ENCODE data around the gene PAF1.

The PAF1 gene

GRCh38 chr19:39399668-39400050 lies 8.8 kb upstream of the PAF1 start:
- H3K79me2 ChIP-seq (ENCODE audit: insufficient read depth, low read length): no peaks in the 10 kb centered on the region
- no peak overlapping the region for H2AFZ ChIP-seq (ENCODE audit: low read depth, low read length)
- no peaks in the 10 kb centered on the region for H3K9me3 ChIP-seq (ENCODE audit: insufficient read depth, low read length, severe bottlenecking)
- no peaks in the 10 kb centered on the region for H3K27me3 ChIP-seq (ENCODE audit: insufficient read depth, low read length, poor library complexity)
- H3K4me2 ChIP-seq (ENCODE audit: insufficient read depth, low read length): no peak overlapping the region
- no peak overlapping the region for H3K4me3 ChIP-seq (ENCODE audit: low read depth in 1 of 2, low read length in 2 of 2)
- H3K27ac ChIP-seq (ENCODE audit: low read length): no peak overlapping the region
- peaks cover 36% of the 10 kb centered on the region for H3K4me1 ChIP-seq (ENCODE audit: insufficient read depth, low read length)
- H3K9ac ChIP-seq (ENCODE audit: low read depth, low read length): no peak overlapping the region
- no peak for ATAC-seq (ENCODE audit: insufficient read depth, low read depth)
- no peak for TF ChIP-seq CTCF (IDR thresholded peaks at IDR 0.05; ENCODE audit: borderline replicate concordance, extremely low read depth, low read length, poor library complexity, severe bottlenecking)
- TF ChIP-seq EZH2 (IDR thresholded peaks at IDR 0.05; ENCODE audit: borderline replicate concordance, low read depth, low read length, severe bottlenecking): no peak
- H3K36me3 ChIP-seq (ENCODE audit: insufficient read depth, low read length): peaks cover 21% of the 10 kb centered on the region
- DNase-seq: no peak
- 0 out of 2 replicates have a peak, but pooled peaks cover 5% of the 10 kb centered on the region for H4K20me1 ChIP-seq (ENCODE audit: insufficient read depth, low read length)

DNA sequence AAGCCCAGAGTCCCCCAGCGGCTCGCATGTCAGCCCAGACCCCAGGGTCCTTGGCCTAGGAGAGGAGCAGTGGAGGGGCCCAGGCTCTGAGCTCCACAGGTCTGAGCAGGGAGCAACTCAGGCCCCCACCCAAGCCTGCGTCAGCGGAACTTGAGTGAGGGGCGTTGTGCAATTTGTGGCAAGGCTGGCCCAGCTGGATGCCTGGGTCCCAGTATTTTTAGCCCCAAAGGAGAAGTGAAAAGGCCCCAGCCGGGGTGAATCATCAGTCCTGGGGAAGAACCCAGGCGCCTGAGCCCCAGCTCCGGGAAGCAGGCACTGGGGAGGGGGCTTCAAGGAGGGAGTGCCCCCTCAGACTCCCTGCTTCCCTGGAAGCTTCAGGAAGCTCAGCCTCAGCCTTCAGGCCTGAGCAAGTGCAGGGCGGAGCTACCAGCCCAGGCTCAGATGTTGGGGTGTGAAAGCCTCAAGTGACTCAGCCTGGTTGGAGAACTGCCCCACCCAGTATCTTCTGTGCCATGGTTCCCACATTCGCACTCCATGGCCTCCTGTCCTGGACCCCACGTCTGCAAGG lies 7.5 kb upstream of the PAF1 start:
- Histone ChIP-seq H3K9me3 (ENCODE audit: insufficient read depth, low read length, severe bottlenecking) (no peaks in the 10 kb centered on the region), H4K20me1 (ENCODE audit: insufficient read depth, low read length) (0 out of 2 replicates have a peak, but pooled peaks cover 8% of the 10 kb centered on the region), H3K4me3 (ENCODE audit: low read depth in 1 of 2, low read length in 2 of 2) (no peak overlapping the region), H2AFZ (ENCODE audit: low read depth, low read length) (no peak overlapping the region), H3K4me2 (ENCODE audit: insufficient read depth, low read length) (peak overlapping the region; percentile 37), H3K4me1 (ENCODE audit: insufficient read depth, low read length) (peaks cover 40% of the 10 kb centered on the region), H3K9ac (ENCODE audit: low read depth, low read length) (peak overlapping the region; percentile 35; the same call in 1 of the 2 replicates), H3K79me2 (ENCODE audit: insufficient read depth, low read length) (peaks cover 9% of the 10 kb centered on the region), H3K36me3 (ENCODE audit: insufficient read depth, low read length) (peaks cover 28% of the 10 kb centered on the region), H3K27me3 (ENCODE audit: insufficient read depth, low read length, poor library complexity) (no peaks in the 10 kb centered on the region), H3K27ac (ENCODE audit: low read length) (peak overlapping the region; percentile 64)
- ATAC-seq (ENCODE audit: insufficient read depth, low read depth) (no peak), DNase-seq (no peak)
- TF ChIP-seq CTCF (IDR thresholded peaks at IDR 0.05; ENCODE audit: borderline replicate concordance, extremely low read depth, low read length, poor library complexity, severe bottlenecking) (no peak), EZH2 (IDR thresholded peaks at IDR 0.05; ENCODE audit: borderline replicate concordance, low read depth, low read length, severe bottlenecking) (no peak)

DNA sequence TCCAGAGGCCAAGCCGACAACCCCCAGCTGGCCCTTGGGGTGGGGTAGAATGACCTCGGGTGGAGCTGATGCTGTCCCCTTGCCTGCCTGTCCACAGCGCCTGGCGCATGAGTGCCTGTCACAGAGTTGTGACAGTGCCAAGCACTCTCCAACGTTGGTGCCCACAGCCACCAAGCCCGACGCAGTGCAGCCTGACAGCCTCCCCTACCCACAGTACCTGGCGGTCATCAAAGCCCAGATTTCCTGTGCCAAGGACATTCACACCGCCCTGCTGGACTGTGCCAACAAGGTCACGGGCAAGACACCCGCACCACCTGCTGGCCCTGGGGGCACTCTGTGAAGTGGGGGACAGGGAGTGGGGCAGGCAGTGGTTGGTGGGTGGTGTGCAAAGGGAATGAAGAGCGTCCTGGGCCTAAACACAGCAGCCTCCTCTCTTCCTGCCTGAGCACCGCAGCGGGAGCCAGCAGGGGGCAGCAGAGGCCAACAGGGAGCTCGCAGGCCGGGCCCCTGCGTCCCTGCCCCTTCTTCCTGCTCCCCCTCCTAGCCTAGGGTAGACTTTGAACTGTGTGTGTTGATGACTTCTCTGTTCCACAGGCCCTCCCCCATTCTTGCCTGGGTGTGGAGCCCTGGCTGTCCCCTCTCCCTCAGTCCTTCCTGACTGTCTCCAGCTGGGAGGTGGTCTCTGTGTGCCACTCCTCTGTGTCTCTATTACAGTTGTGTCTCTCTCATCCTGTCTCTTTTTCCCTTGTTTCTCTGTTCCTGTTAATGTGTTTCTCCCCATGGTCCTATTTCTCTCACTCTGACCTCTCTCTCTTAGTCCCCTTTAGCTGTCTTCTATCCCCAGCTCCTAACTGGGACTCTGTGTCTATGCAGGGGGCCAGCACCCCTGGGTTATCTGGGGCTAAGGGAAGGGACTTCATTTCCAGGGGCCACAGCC lies 6.7 kb upstream of the PAF1 start:
- H3K4me2 ChIP-seq (ENCODE audit: insufficient read depth, low read length): peak overlapping the region; percentile 37
- H2AFZ ChIP-seq (ENCODE audit: low read depth, low read length): no peak overlapping the region
- peak overlapping the region in 1 of 2 experiments; percentile 4; a peak in 1 of 4 replicates for H3K4me3 ChIP-seq (ENCODE audit: low read depth in 1 of 2, low read length in 2 of 2)
- peak overlapping the region; percentile 35; the same call in 1 of the 2 replicates for H3K9ac ChIP-seq (ENCODE audit: low read depth, low read length)
- no peaks in the 10 kb centered on the region for H3K27me3 ChIP-seq (ENCODE audit: insufficient read depth, low read length, poor library complexity)
- TF ChIP-seq CTCF (IDR thresholded peaks at IDR 0.05; ENCODE audit: borderline replicate concordance, extremely low read depth, low read length, poor library complexity, severe bottlenecking) (peak; percentile 99), EZH2 (IDR thresholded peaks at IDR 0.05; ENCODE audit: borderline replicate concordance, low read depth, low read length, severe bottlenecking) (no peak)
- ATAC-seq (ENCODE audit: insufficient read depth, low read depth): peak; percentile 96
- peaks cover 14% of the 10 kb centered on the region for H3K79me2 ChIP-seq (ENCODE audit: insufficient read depth, low read length)
- peaks cover 31% of the 10 kb centered on the region for H3K36me3 ChIP-seq (ENCODE audit: insufficient read depth, low read length)
- peak; percentile 93 for DNase-seq
- H3K9me3 ChIP-seq (ENCODE audit: insufficient read depth, low read length, severe bottlenecking): no peaks in the 10 kb centered on the region
- H4K20me1 ChIP-seq (ENCODE audit: insufficient read depth, low read length): 0 out of 2 replicates have a peak, but pooled peaks cover 8% of the 10 kb centered on the region
- peak overlapping the region; percentile 64 for H3K27ac ChIP-seq (ENCODE audit: low read length)
- H3K4me1 ChIP-seq (ENCODE audit: insufficient read depth, low read length): peaks cover 40% of the 10 kb centered on the region

Data from DND-41 (cell line).